HepG2 (cell line): ENCODE measurements around the gene SLC35F6. TPM values are rescaled to one million over a fixed set of nuclear protein-coding genes. Genes with fewer than 3 reads are reported as not detected.

ENCODE experiments used
- ATAC-seq: fragments of 200-7000 bp; cut with Tn5 transposase; 3 replicates; pipeline ENCODE4 v1.9.1; 2020; ENCODE audit warnings: mild to moderate bottlenecking, moderate library complexity
- Bru-seq: library from RNA; stranded (reverse); fragments of 400-500 nt; gene quantifications from one replicate; lab custom pipeline; 2021; lab: Mats Ljungman, UMichigan
- BruChase-seq, 2 experiments: library from RNA; stranded (reverse); fragments of 400-500 nt; gene quantifications; one replicate each; lab custom pipeline; 2021; lab: Mats Ljungman, UMichigan
- BruUV-seq: library from RNA; stranded (reverse); fragments of 400-500 nt; replicated peaks from 2 replicates; lab custom pipeline; 2021; lab: Mats Ljungman, UMichigan
- CTCF ChIA-PET: fragments of 300-600 bp; formaldehyde crosslinking; extraction: SDS; loops from one replicate; lab custom pipeline; 2021; ENCODE audit warnings: low total read pairs, inconsistent platforms, low intra/inter-chr PET ratio; lab: Yijun Ruan, JAX
- POLR2A ChIA-PET: fragments of 350-600 bp; sonication (Branson Sonifier 250); formaldehyde crosslinking; loops from one replicate; lab custom pipeline; 2020; ENCODE audit warnings: antibody characterized with exemption, inconsistent platforms; lab: Yijun Ruan, JAX
- DNase-seq: peaks from one replicate; pipeline ENCODE4 v3.0.0-alpha.2; 2015; ENCODE audit warnings: low spot score
- FAIRE-seq: peaks from 3 replicates; lab custom pipeline; 2011; peaks lifted over from hg19 to GRCh38; lab: Jason Lieb, UNC
- H2AFZ ChIP-seq: one replicate; pipeline ENCODE4 v1.6.1; 2011; ENCODE audit warnings: low read length, inconsistent platforms
- H3K27ac ChIP-seq: fragments of 300-600 bp; 3 replicates; pipeline ENCODE4 v1.8.0; 2011; ENCODE audit warnings: mixed run types, mild to moderate bottlenecking, mixed read lengths, low read length, inconsistent platforms; ENCODE audit not compliant: insufficient read depth; ENCODE audit errors: extremely low read length
- H3K27me3 ChIP-seq, 2 experiments: fragments of 200-600 bp in 1 of 2; 2 replicates in 1 of 2; 3 replicates in 1 of 2; pipeline versions ENCODE4 v1.6.0 to v1.8.0; 2011; ENCODE audit warnings: low read length in 2 of 2, mild to moderate bottlenecking in 2 of 2, moderate library complexity in 2 of 2, inconsistent platforms in 1 of 2; ENCODE audit not compliant: insufficient read depth in 2 of 2, control insufficient read depth in 1 of 2
- H3K36me3 ChIP-seq, 2 experiments: fragments of 200-600 bp in 1 of 2; replicated peaks in 1 of 2; 2 replicates in 1 of 2; 3 replicates in 1 of 2; pipeline versions ENCODE4 v1.5.1 to v1.8.0; 2011; ENCODE audit warnings: low read length in 2 of 2, inconsistent platforms in 1 of 2; ENCODE audit not compliant: insufficient read depth in 2 of 2, control insufficient read depth in 1 of 2
- H3K4me1 ChIP-seq: 2 replicates; pipeline ENCODE4 v1.5.1; 2012; ENCODE audit warnings: low read length, inconsistent platforms; ENCODE audit not compliant: insufficient read depth
- H3K4me2 ChIP-seq: 2 replicates; pipeline ENCODE4 v1.6.0; 2011; ENCODE audit warnings: low read depth, low read length, inconsistent platforms
- H3K4me3 ChIP-seq, 3 experiments: fragments of 200-600 bp in 1 of 3; sonication (generic), shearing (Covaris generic) in 1 of 3; replicated peaks in 1 of 3; 2 replicates each; pipeline ENCODE4 v1.5.1; 2011 to 2016; ENCODE audit warnings: low read length in 3 of 3, inconsistent platforms in 2 of 3, low read depth in 2 of 3, mild to moderate bottlenecking in 2 of 3, control low read depth in 1 of 3, mixed read lengths in 1 of 3; ENCODE audit not compliant: insufficient read depth in 1 of 3
- H3K79me2 ChIP-seq: one replicate; pipeline ENCODE4 v1.6.1; 2011; ENCODE audit warnings: low read length, inconsistent platforms; ENCODE audit not compliant: insufficient read depth
- H3K9ac ChIP-seq: 2 replicates; pipeline ENCODE4 v1.6.0; 2011; ENCODE audit warnings: mild to moderate bottlenecking, low read depth, low read length, inconsistent platforms; ENCODE audit not compliant: insufficient read depth
- H3K9me3 ChIP-seq: 2 replicates; pipeline ENCODE4 v1.5.1; 2012; ENCODE audit warnings: mild to moderate bottlenecking, low read length
- H4K20me1 ChIP-seq: 2 replicates; pipeline ENCODE4 v1.6.0; 2011; ENCODE audit warnings: inconsistent platforms, mild to moderate bottlenecking, low read length, moderate library complexity; ENCODE audit not compliant: insufficient read depth
- ATF3 ChIP-seq: sonication (generic); formaldehyde crosslinking; IDR thresholded peaks from 2 replicates; pipeline ENCODE4 v1.4.0; 2020; ENCODE audit warnings: missing genetic modification reagents
- IRX3 ChIP-seq: sonication (generic); formaldehyde crosslinking; IDR thresholded peaks from 2 replicates; pipeline ENCODE4 v1.8.1; 2023; ENCODE audit warnings: mild to moderate bottlenecking, low read depth, missing genetic modification reagents, borderline replicate concordance
- NR1H2 ChIP-seq: sonication (generic); formaldehyde crosslinking; IDR thresholded peaks from 2 replicates; pipeline ENCODE4 v1.8.1; 2022; ENCODE audit warnings: low read depth, missing genetic modification reagents, borderline replicate concordance
- RAD51 ChIP-seq: fragments of 450-650 bp; IDR thresholded peaks from 2 replicates; pipeline ENCODE4 v1.6.1; 2016; ENCODE audit warnings: borderline replicate concordance
- SIX4 ChIP-seq: sonication (generic); formaldehyde crosslinking; IDR thresholded peaks from 2 replicates; pipeline ENCODE4 v1.4.0; 2020; ENCODE audit warnings: missing genetic modification reagents
- SNAPC2 ChIP-seq: sonication (generic); formaldehyde crosslinking; IDR thresholded peaks from 2 replicates; pipeline ENCODE4 v1.8.1; 2022; ENCODE audit warnings: mild to moderate bottlenecking, missing genetic modification reagents
- TRAFD1 ChIP-seq: sonication (generic); formaldehyde crosslinking; IDR thresholded peaks from 2 replicates; pipeline ENCODE4 v1.5.1; 2020; ENCODE audit warnings: missing genetic modification reagents, mild to moderate bottlenecking, borderline replicate concordance
- ZBTB42 ChIP-seq: sonication (generic); formaldehyde crosslinking; IDR thresholded peaks from 2 replicates; pipeline ENCODE4 v1.5.0; 2020; ENCODE audit warnings: mild to moderate bottlenecking, missing genetic modification reagents
- WGBS: methylation state at CpG from one replicate; pipeline ENCODE4 v1.1.6; 2017; ENCODE audit warnings: low lambda C conversion rate; 5-methylcytosine and 5-hydroxymethylcytosine counted together
- in situ Hi-C: cut with HindIII; loops from 2 replicates; pipeline ENCODE4 v1.10.0; 2017; ENCODE audit warnings: low pct_unique_long_range_greater_than_20kb; ENCODE audit not compliant: extremely low pct_ligation_motif_present
- intact Hi-C: fragments of 100-400 bp; cut with micrococcal nuclease; formaldehyde crosslinking; loops from one replicate; pipeline ENCODE4 v1.10.0; 2022; ENCODE audit not compliant: unreplicated experiment
- long read RNA-seq, 2 experiments: library from RNA in 1 of 2; library from polyadenylated mRNA in 1 of 2; stranded (forward) in 1 of 2; unstranded in 1 of 2; transcript quantifications; one replicate each; pipeline ENCODE4 v2.0.0, GENCODE V29; 2019 to 2022
- polyA minus RNA-seq, 3 experiments: library from RNA; depleted of rRNA, polyadenylated mRNA; stranded (reverse); fragments of >200 nt; gene quantifications; 2 replicates each; pipeline ENCODE4 v1.2.3, GENCODE V29; 2011; ENCODE audit warnings: low replicate concordance in 1 of 3
- polyA plus RNA-seq, 8 experiments: library from polyadenylated mRNA; depleted of rRNA in 3 of 8; stranded (reverse) in 7 of 8; unstranded in 1 of 8; fragments of >200 nt; fragmentation: Illumina TruSeq in 4 of 8; extraction: Trizol in 4 of 8; gene quantifications; 2 replicates each; pipeline versions ENCODE4 v1.2.1 to v1.2.3, GENCODE V29; 2011 to 2016; ENCODE audit warnings: low read depth in 4 of 8, missing spikeins in 1 of 8, mixed read lengths in 1 of 8; ENCODE audit not compliant: insufficient read depth in 1 of 8
- total RNA-seq, 5 experiments: library from RNA; depleted of rRNA; stranded (reverse); fragments of >200 nt; fragmentation: Illumina TruSeq; extraction: Trizol; gene quantifications; 2 replicates each; pipeline ENCODE4 v1.2.3, GENCODE V29; 2016; ENCODE audit warnings: low read depth in 1 of 5
- TF ChIP-seq, protein P1 (sequence below): sonication (generic); formaldehyde crosslinking; IDR thresholded peaks from 2 replicates; pipeline ENCODE4 v1.5.0; 2020; ENCODE audit warnings: missing genetic modification reagents

Gene SLC35F6, protein sequence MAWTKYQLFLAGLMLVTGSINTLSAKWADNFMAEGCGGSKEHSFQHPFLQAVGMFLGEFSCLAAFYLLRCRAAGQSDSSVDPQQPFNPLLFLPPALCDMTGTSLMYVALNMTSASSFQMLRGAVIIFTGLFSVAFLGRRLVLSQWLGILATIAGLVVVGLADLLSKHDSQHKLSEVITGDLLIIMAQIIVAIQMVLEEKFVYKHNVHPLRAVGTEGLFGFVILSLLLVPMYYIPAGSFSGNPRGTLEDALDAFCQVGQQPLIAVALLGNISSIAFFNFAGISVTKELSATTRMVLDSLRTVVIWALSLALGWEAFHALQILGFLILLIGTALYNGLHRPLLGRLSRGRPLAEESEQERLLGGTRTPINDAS
- total RNA-seq (2016; rRNA removed; fragmentation: Illumina TruSeq; extraction: Trizol) (11.8 and 21.2 TPM in 2 replicates), polyA plus RNA-seq (2011; rRNA removed) (15.2 and 19.2 TPM in 2 replicates), polyA minus RNA-seq (2011; rRNA and poly(A)+ RNA removed; ENCODE audit: low replicate concordance) (75.6 and 115 TPM in 2 replicates), Bru-seq, nascent RNA (percentile 77 among the genes with signal in this experiment), BruChase-seq, experiment 1, labeled RNA remaining after a 6-hour chase (percentile 81 among the genes with signal in this experiment), BruChase-seq, experiment 2, labeled RNA remaining after a 2-hour chase (percentile 70 among the genes with signal in this experiment)
- 3.5 and 3.7 TPM in 2 replicates for total RNA-seq (2016; cell fraction: cytosol; rRNA removed; fragmentation: Illumina TruSeq; extraction: Trizol; ENCODE audit: low read depth)
- total RNA-seq (2016; cell fraction: insoluble cytoplasmic fraction; rRNA removed; fragmentation: Illumina TruSeq; extraction: Trizol) = 9.9 and 20.3 TPM in 2 replicates
- 14.2 and 15.5 TPM in 2 replicates for total RNA-seq (2016; cell fraction: membrane; rRNA removed; fragmentation: Illumina TruSeq; extraction: Trizol)
- 19.3 and 24.0 TPM in 2 replicates for total RNA-seq (2016; cell fraction: nucleus; rRNA removed; fragmentation: Illumina TruSeq; extraction: Trizol)
- polyA plus RNA-seq (2011; cell fraction: cytosol; rRNA removed) = 16.7 and 16.8 TPM in 2 replicates
- 12.0 and 12.7 TPM in 2 replicates for polyA plus RNA-seq (2011; cell fraction: nucleus; rRNA removed)
- polyA plus RNA-seq (2012) = 7.1 and 9.5 TPM in 2 replicates
- polyA plus RNA-seq (2016; cell fraction: cytosol; fragmentation: Illumina TruSeq; extraction: Trizol; ENCODE audit: low read depth) = 2.7 and 3.6 TPM in 2 replicates
- polyA plus RNA-seq (2016; cell fraction: insoluble cytoplasmic fraction; fragmentation: Illumina TruSeq; extraction: Trizol; ENCODE audit: low read depth) = 7.6 and 11.6 TPM in 2 replicates
- 8.6 and 8.7 TPM in 2 replicates for polyA plus RNA-seq (2016; cell fraction: membrane; fragmentation: Illumina TruSeq; extraction: Trizol; ENCODE audit: low read depth)
- 26.2 and 26.3 TPM in 2 replicates for polyA plus RNA-seq (2016; cell fraction: nucleus; fragmentation: Illumina TruSeq; extraction: Trizol; ENCODE audit: insufficient read depth, low read depth)
- 19.2 and 22.7 TPM in 2 replicates for polyA minus RNA-seq (2011; cell fraction: cytosol; rRNA and poly(A)+ RNA removed)
- 13.9 and 16.2 TPM in 2 replicates for polyA minus RNA-seq (2011; cell fraction: nucleus; rRNA and poly(A)+ RNA removed)
- long read RNA-seq, experiment 1, transcript SLC35F6-201 (6 exons, 3,898 nt) = major isoform, 6 of 9 reads
- long read RNA-seq, experiment 1, partial matches to known transcripts = 0 of 9 reads
- long read RNA-seq, experiment 1, other reads (novel, unspliced or antisense) = 1 of 9 reads
- long read RNA-seq, experiment 2, transcript SLC35F6-201 (6 exons, 3,898 nt) = major isoform, 23 of 31 reads
- long read RNA-seq, experiment 2, partial matches to known transcripts = 2 of 31 reads
- long read RNA-seq, experiment 2, other reads (novel, unspliced or antisense) = 3 of 31 reads

GRCh38 chr2:26764078-26764887 lies at the start of gene SLC35F6:
TSS of gene SLC35F6 (plus strand) at chr2:26764284. CDS start at chr2:26764350, 66 bp downstream.
- Histone ChIP-seq H2AFZ (no peak within 1 kb of the TSS), H3K9ac (peak within 1 kb of the TSS; percentile 84), H3K27ac (peak within 1 kb of the TSS; percentile 52), H4K20me1 (no peaks in the 10 kb centered on the region), H3K9me3 (no peaks in the 10 kb centered on the region), H3K27me3 (no peaks in the 10 kb centered on the region; a peak in 1 of 5 replicates), H3K4me1 (peaks cover 31% of the 10 kb centered on the region), H3K4me3 (peak within 1 kb of the TSS; percentile 91 to 97 (median 91)), H3K36me3 (no peaks in the 10 kb centered on the region; a peak in 1 of 5 replicates), H3K79me2 (peaks cover 24% of the 10 kb centered on the region), H3K4me2 (peak within 1 kb of the TSS; percentile 94)
- WGBS = 2% methylated on average over 50 of the region's 68 CpGs
- peak; percentile 30 for FAIRE-seq
- intact Hi-C loops = loop anchor here (1.0 kb wide), 1 partner anchor 8 kb away; no protein-coding TSS in a partner anchor
- ChIA-PET POLR2A (interaction anchor here (0.7 to 1.5 kb wide), 4 partner anchors 8 to 22 kb away, joined by 3 to 7 read pairs (median 6); partner anchors contain the start of gene CENPA), CTCF (interaction anchor here (1.3 kb wide), 1 partner anchor 20 kb away, joined by 3 read pairs; no protein-coding TSS in a partner anchor)
- DNase-seq = peak; percentile 71
- TSS peak; percentile 64 for BruUV-seq
- peak; percentile 92 for ATAC-seq
- in situ Hi-C loops = no loop called here
- TF ChIP-seq SNAPC2 (CRISPR knock-in tag) (no peak; the same call in 1 of the 2 replicates), IRX3 (CRISPR knock-in tag) (peak; percentile 81; the same call in 1 of the 2 replicates), ZBTB42 (CRISPR knock-in tag) (peak; percentile 85; the same call in 1 of the 2 replicates), SIX4 (no peak), ATF3 (CRISPR knock-in tag) (no peak), RAD51 (peak; percentile 97), NR1H2 (CRISPR knock-in tag) (0 out of 2 replicates have a peak, but pooled peaks have one; percentile 35), TRAFD1 (CRISPR knock-in tag) (no peak; the same call in 1 of the 2 replicates)
- TF ChIP-seq, protein P1, sequence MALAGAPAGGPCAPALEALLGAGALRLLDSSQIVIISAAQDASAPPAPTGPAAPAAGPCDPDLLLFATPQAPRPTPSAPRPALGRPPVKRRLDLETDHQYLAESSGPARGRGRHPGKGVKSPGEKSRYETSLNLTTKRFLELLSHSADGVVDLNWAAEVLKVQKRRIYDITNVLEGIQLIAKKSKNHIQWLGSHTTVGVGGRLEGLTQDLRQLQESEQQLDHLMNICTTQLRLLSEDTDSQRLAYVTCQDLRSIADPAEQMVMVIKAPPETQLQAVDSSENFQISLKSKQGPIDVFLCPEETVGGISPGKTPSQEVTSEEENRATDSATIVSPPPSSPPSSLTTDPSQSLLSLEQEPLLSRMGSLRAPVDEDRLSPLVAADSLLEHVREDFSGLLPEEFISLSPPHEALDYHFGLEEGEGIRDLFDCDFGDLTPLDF (CRISPR knock-in tag) = peak; percentile 69
